ENCODE results near the gene PTPRA. TPM values are rescaled to one million over a fixed set of nuclear protein-coding genes. Genes with fewer than 3 reads are reported as not detected.

Gene PTPRA
- total and polyA plus RNA-seq, 2 donors (not counting 1 experiment from before 2014, with no cell fraction given), result 32.1 to 64.2 TPM

- H3K79me2 ChIP-seq (ENCODE audit: control insufficient read depth, insufficient read depth, low read length), result peaks cover 19% of the 10 kb centered on the region
- H4K20me1 ChIP-seq (ENCODE audit: control insufficient read depth, insufficient read depth, low read length, poor library complexity, severe bottlenecking), result peaks cover 5% of the 10 kb centered on the region
- Mint-ChIP-seq H3K9me3 (ENCODE audit: insufficient read depth) (no peaks in the 10 kb centered on the region), H3K27me3 (no peaks in the 10 kb centered on the region), H3K4me3 (no peak overlapping the region), H3K27ac (no peak overlapping the region), H3K4me1 (peaks cover 16% of the 10 kb centered on the region)
- H3K4me3 ChIP-seq (ENCODE audit: control extremely low read depth in 1 of 5, extremely low read depth in 1 of 5, insufficient read depth in 1 of 5, low read depth in 2 of 5, low read length in 4 of 5), result no peak overlapping the region
- no peak overlapping the region for H3K27ac ChIP-seq (ENCODE audit: low read length in 2 of 2)
- TF ChIP-seq CTCF (IDR thresholded peaks at IDR 0.05) (no peak), EZH2 (IDR thresholded peaks at IDR 0.05; ENCODE audit: borderline replicate concordance, insufficient read depth, low read depth, low read length, poor library complexity, severe bottlenecking) (no peak)
- ChIA-PET CTCF (interaction anchor here (0.9 to 1.1 kb wide), 3 partner anchors 21 to 326 kb away, joined by 3 read pairs; no protein-coding TSS in a partner anchor), POLR2A (no interaction called here)
- 83% methylated on average over 4 of the region's 4 CpGs for WGBS (ENCODE audit: insufficient coverage)
- DNase-seq (no peak), ATAC-seq (ENCODE audit: low read depth) (no peak)
- H2AFZ ChIP-seq (ENCODE audit: insufficient read depth, low read depth, low read length, poor library complexity, severe bottlenecking), result no peak overlapping the region
- H3K36me3 ChIP-seq (replicated peaks in 1 of 2; ENCODE audit: control extremely low read depth in 1 of 2, control insufficient read depth in 1 of 2, extremely low read depth in 1 of 2, insufficient read depth in 2 of 2, low read length in 1 of 2), result peaks cover 0 to 2% of the 10 kb centered on the region in 2 experiments
- H3K27me3 ChIP-seq (replicated peaks in 1 of 4; ENCODE audit: control extremely low read depth in 1 of 4, control insufficient read depth in 3 of 4, insufficient read depth in 4 of 4, low read length in 3 of 4), result no peaks in the 10 kb centered on the region
- H3K4me2 ChIP-seq (replicated peaks; ENCODE audit: low read depth, low read length, poor library complexity, severe bottlenecking), result no peak overlapping the region
- H3K4me1 ChIP-seq (ENCODE audit: control insufficient read depth in 2 of 2, insufficient read depth in 2 of 2, low read length in 2 of 2), result peaks cover 5 to 8% of the 10 kb centered on the region in 2 donors
- peaks cover 0 to 4% (median 0%) of the 10 kb centered on the region in 3 donors for H3K9me3 ChIP-seq (ENCODE audit: control extremely low read depth in 1 of 3, control insufficient read depth in 2 of 3, insufficient read depth in 1 of 3, low read length in 2 of 3)
- H3K9ac ChIP-seq (ENCODE audit: low read length), result no peak overlapping the region
- intact Hi-C loops (cut with micrococcal nuclease), result no loop called here
Observed at GRCh38 chr20:2849529-2849928, 23.8 kb upstream of the PTPRA start.

DNA sequence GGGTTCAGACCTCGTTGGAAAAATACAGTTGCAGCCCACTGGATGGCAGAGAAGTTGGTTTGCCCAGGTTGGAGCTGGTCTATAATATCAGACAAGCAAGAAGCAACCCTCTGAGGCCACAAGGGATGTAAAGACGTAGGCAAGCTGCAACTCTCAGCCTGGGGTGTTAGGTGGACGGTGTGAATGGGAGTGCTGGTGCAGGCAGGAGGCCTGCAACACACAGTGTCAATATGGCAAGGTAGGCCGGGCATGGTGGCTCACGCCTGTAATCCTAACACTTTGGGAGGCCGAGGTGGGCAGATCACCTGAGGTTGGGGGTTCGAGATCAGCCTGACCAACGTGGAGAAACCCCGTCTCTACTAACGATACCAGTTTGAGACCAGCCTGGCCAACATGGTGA lies 22.2 kb upstream of the PTPRA start:
- H4K20me1 ChIP-seq (ENCODE audit: control insufficient read depth, insufficient read depth, low read length, poor library complexity, severe bottlenecking), result peaks cover 9% of the 10 kb centered on the region
- 95% methylated on average over 10 of the region's 10 CpGs for WGBS (ENCODE audit: insufficient coverage)
- H3K27me3 ChIP-seq (replicated peaks in 1 of 4; ENCODE audit: control extremely low read depth in 1 of 4, control insufficient read depth in 3 of 4, insufficient read depth in 4 of 4, low read length in 3 of 4), result no peaks in the 10 kb centered on the region
- H3K4me2 ChIP-seq (replicated peaks; ENCODE audit: low read depth, low read length, poor library complexity, severe bottlenecking), result no peak overlapping the region
- ChIA-PET CTCF (interaction anchor here (0.7 to 1.5 kb wide), 3 partner anchors 14 to 207 kb away, joined by 3 to 4 read pairs (median 4); no protein-coding TSS in a partner anchor), POLR2A (interaction anchor here (0.6 kb wide), 1 partner anchor 190 kb away, joined by 4 read pairs; no protein-coding TSS in a partner anchor)
- no peak for TF ChIP-seq CTCF (IDR thresholded peaks at IDR 0.05)
- TF ChIP-seq EZH2 (IDR thresholded peaks at IDR 0.05; ENCODE audit: borderline replicate concordance, insufficient read depth, low read depth, low read length, poor library complexity, severe bottlenecking), result no peak
- Mint-ChIP-seq H3K4me1 (peaks cover 16% of the 10 kb centered on the region), H3K27ac (no peak overlapping the region), H3K27me3 (no peaks in the 10 kb centered on the region), H3K9me3 (ENCODE audit: insufficient read depth) (no peaks in the 10 kb centered on the region), H3K4me3 (no peak overlapping the region)
- H3K9ac ChIP-seq (ENCODE audit: low read length), result no peak overlapping the region
- no peak overlapping the region for H3K4me3 ChIP-seq (ENCODE audit: control extremely low read depth in 1 of 5, extremely low read depth in 1 of 5, insufficient read depth in 1 of 5, low read depth in 2 of 5, low read length in 4 of 5)
- peaks cover 5 to 8% of the 10 kb centered on the region in 2 donors for H3K4me1 ChIP-seq (ENCODE audit: control insufficient read depth in 2 of 2, insufficient read depth in 2 of 2, low read length in 2 of 2)
- peaks cover 20% of the 10 kb centered on the region for H3K79me2 ChIP-seq (ENCODE audit: control insufficient read depth, insufficient read depth, low read length)
- H3K36me3 ChIP-seq (replicated peaks in 1 of 2; ENCODE audit: control extremely low read depth in 1 of 2, control insufficient read depth in 1 of 2, extremely low read depth in 1 of 2, insufficient read depth in 2 of 2, low read length in 1 of 2), result peaks cover 0 to 2% of the 10 kb centered on the region in 2 experiments
- no peak for ATAC-seq (ENCODE audit: low read depth)
- peaks cover 0 to 4% (median 0%) of the 10 kb centered on the region in 3 donors for H3K9me3 ChIP-seq (ENCODE audit: control extremely low read depth in 1 of 3, control insufficient read depth in 2 of 3, insufficient read depth in 1 of 3, low read length in 2 of 3)
- intact Hi-C loops (cut with micrococcal nuclease), result no loop called here
- no peak overlapping the region for H3K27ac ChIP-seq (ENCODE audit: low read length in 2 of 2)
- H2AFZ ChIP-seq (ENCODE audit: insufficient read depth, low read depth, low read length, poor library complexity, severe bottlenecking), result no peak overlapping the region
- DNase-seq, result no peak
